ENCODE data around the gene EXT2.

The EXT2 gene

GRCh38 chr11:44228379-44228778 lies 132.9 kb downstream of the EXT2 start:
- no peak for DNase-seq (ENCODE audit: extremely low read depth in 1 of 2, low read depth in 1 of 2)

- no peak for DNase-seq (ENCODE audit: extremely low read depth in 1 of 2, low read depth in 1 of 2)
Observed at GRCh38 chr11:44229098-44229497, 133.6 kb downstream of the EXT2 start.

- DNase-seq (ENCODE audit: extremely low read depth in 1 of 2, low read depth in 1 of 2): no peak
Observed at GRCh38 chr11:44229624-44230023, 134.1 kb downstream of the EXT2 start.

GRCh38 chr11:44235765-44236201 lies 140.3 kb downstream of the EXT2 start:
- no peak for DNase-seq (ENCODE audit: extremely low read depth in 1 of 2, low read depth in 1 of 2)

GRCh38 chr11:44236296-44236695 lies 140.8 kb downstream of the EXT2 start:
- no peak for DNase-seq (ENCODE audit: extremely low read depth in 1 of 2, low read depth in 1 of 2)

GRCh38 chr11:44237156-44237555 lies 141.7 kb downstream of the EXT2 start:
- DNase-seq (ENCODE audit: extremely low read depth in 1 of 2, low read depth in 1 of 2): no peak

GRCh38 chr11:44241851-44242250 lies 146.4 kb downstream of the EXT2 start:
- no peak for DNase-seq (ENCODE audit: extremely low read depth in 1 of 2, low read depth in 1 of 2)

- DNase-seq (ENCODE audit: extremely low read depth in 1 of 2, low read depth in 1 of 2): no peak
Observed at GRCh38 chr11:44243086-44243485, 147.6 kb downstream of the EXT2 start.

GRCh38 chr11:44243595-44244343 lies 148.3 kb downstream of the EXT2 start:
- DNase-seq (ENCODE audit: extremely low read depth in 1 of 2, low read depth in 1 of 2): no peak

GRCh38 chr11:44244639-44245310 lies 149.3 kb downstream of the EXT2 start:
- DNase-seq (ENCODE audit: extremely low read depth in 1 of 2, low read depth in 1 of 2): no peak

- DNase-seq (ENCODE audit: extremely low read depth in 1 of 2, low read depth in 1 of 2): no peak
Observed at GRCh38 chr11:44246726-44247125, 151.2 kb downstream of the EXT2 start.

GRCh38 chr11:44247508-44247907 lies 152.0 kb downstream of the EXT2 start:
- no peak for DNase-seq (ENCODE audit: extremely low read depth in 1 of 2, low read depth in 1 of 2)

- no peak for DNase-seq (ENCODE audit: extremely low read depth in 1 of 2, low read depth in 1 of 2)
Observed at GRCh38 chr11:44248109-44248508, 152.6 kb downstream of the EXT2 start.

- no peak for DNase-seq (ENCODE audit: extremely low read depth in 1 of 2, low read depth in 1 of 2)
Observed at GRCh38 chr11:44250421-44250820, 154.9 kb downstream of the EXT2 start.

- no peak for DNase-seq (ENCODE audit: extremely low read depth in 1 of 2, low read depth in 1 of 2)
Observed at GRCh38 chr11:44252999-44253602, 157.6 kb downstream of the EXT2 start.

- no peak for DNase-seq (ENCODE audit: extremely low read depth in 1 of 2, low read depth in 1 of 2)
Observed at GRCh38 chr11:44255406-44256071, 160.1 kb downstream of the EXT2 start.

GRCh38 chr11:44256673-44257291 lies 161.3 kb downstream of the EXT2 start:
- no peak for DNase-seq (ENCODE audit: extremely low read depth in 1 of 2, low read depth in 1 of 2)

GRCh38 chr11:44257338-44258189 lies 162.1 kb downstream of the EXT2 start:
- no peak for DNase-seq (ENCODE audit: extremely low read depth in 1 of 2, low read depth in 1 of 2)

GRCh38 chr11:44258190-44258489 lies 162.7 kb downstream of the EXT2 start:
- DNase-seq (ENCODE audit: extremely low read depth in 1 of 2, low read depth in 1 of 2): no peak

- no peak for DNase-seq (ENCODE audit: extremely low read depth in 1 of 2, low read depth in 1 of 2)
Observed at GRCh38 chr11:44258839-44259420, 163.5 kb downstream of the EXT2 start.

Measured in activated CD8-positive, alpha-beta memory T cell treated with anti-CD3 and anti-CD28 coated beads for 1 hour (primary cell).